GM12892 (cell line): Measurements from ENCODE around the gene IRF3.

ENCODE experiments used
- POLR2A ChIP-seq: IDR thresholded peaks from 2 replicates; pipeline ENCODE4 v1.6.1; 2011; ENCODE audit warnings: low read depth, low read length, control low read depth
- POLR2AphosphoS5 ChIP-seq: IDR thresholded peaks from 2 replicates; pipeline ENCODE4 v1.6.1; 2011; ENCODE audit warnings: low read depth, low read length, control low read depth
- TAF1 ChIP-seq: IDR thresholded peaks from 2 replicates; pipeline ENCODE4 v1.6.1; 2011; ENCODE audit warnings: low read depth, mild to moderate bottlenecking, control low read depth, low read length, borderline replicate concordance

DNA sequence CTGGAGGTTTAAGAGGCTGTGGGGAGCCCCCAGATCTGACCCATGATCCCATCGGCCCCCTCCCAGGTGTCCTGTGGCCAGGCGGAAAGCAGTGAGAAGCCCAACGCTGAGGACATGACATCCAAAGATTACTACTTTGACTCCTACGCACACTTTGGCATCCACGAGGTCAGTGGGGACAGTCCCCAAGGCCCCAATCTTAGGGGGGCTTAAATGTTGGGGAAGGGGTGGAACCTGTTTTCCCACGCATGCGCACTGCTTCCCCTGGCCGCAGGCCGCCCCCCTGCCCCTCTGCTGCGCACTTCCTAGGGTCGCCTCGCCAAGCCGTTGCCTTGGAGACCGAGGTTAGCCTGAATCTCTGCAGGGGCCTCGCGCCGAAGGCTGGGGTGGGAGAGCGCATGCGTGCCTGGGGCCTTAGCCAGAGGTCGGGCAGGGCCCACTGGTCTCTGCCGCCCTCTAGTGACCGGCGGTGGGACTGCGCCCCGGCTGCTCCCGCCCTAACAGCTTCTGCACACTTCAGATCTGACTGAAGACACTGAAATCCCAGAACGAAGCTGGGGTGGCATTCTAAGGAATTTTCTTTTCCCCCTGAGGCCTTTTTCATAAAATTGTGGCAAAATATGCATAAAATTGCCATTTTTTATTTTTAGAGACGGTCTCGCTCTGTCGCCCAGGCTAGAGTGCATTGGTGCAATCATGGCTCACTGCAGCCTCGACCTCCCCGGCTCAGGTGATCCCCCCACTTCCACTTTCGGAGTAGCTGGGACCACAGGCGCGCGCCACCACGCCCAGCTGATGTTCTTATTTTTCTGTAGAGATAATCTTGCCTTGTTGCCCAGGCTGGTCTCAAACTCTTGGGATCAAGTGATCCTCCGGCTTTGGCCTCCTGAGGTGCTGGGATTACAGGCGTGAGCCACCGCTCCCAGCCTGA, 15.0 kb upstream of the IRF3 start:
- no peak for TF ChIP-seq POLR2AphosphoS5
- TF ChIP-seq POLR2A, result no peak
- no peak for TF ChIP-seq TAF1
